ENCODE results near the gene CTDSPL.

Gene CTDSPL

GRCh38 chr3:37896827-37897226 lies 35.1 kb downstream of the CTDSPL start:
- DNase-seq, result no peak

DNA sequence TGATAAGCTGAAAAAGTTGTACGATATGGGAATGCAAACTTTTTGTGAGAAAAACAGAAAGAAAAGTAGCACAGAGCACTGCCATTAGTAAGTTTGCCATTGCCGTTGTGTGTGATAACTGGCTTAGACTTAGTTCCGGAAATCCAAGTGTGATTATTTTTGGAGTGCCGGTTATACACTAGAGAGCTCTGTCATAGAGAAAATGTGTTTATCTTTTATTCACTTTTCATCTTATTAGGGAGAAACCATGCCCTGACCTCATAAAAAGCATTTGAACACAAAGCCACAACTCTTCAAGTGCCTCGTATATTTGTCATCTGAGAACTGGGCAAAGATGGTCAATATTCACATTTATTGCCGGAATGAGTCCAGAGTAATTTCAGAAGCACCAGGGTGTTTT lies 36.1 kb downstream of the CTDSPL start:
- no peak for DNase-seq

GRCh38 chr3:37898424-37898823 lies 36.7 kb downstream of the CTDSPL start:
- no peak for DNase-seq

- DNase-seq, result no peak
These were observed 37.5 kb downstream of the CTDSPL start for GRCh38 chr3:37899101-37899707.

DNA sequence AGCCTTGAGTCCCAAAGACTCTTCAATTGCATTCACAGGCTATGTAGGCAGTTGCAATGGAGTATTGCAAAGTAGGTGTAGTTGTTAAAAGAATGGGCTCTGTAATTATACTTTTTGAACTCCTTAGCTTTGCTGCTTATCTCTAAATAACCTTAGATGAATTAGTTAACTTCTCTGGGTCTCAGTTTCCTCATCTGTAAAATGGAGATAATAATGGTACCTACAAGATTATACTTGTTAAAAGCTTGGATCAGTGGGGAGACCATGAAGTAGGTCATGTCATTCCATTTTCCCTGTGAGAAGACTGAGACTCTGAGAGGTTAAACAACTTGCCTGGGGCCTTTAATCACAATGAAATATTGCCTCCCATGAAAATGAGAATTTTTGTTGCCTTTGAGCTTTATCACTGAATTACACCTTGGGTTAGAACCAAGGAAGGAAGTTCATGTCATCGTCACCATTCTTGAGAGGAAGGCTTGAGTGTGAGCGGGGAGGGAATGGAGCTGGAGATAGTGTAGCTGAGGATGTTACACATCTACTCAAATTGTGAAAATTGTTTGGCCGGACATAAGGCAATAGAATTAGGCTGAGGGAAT lies 38.1 kb downstream of the CTDSPL start:
- no peak for DNase-seq

- no peak for DNase-seq
These were observed 40.0 kb downstream of the CTDSPL start for GRCh38 chr3:37901721-37902120.

GRCh38 chr3:37902674-37903073 lies 41.0 kb downstream of the CTDSPL start:
- no peak for DNase-seq

GRCh38 chr3:37903320-37903719 lies 41.6 kb downstream of the CTDSPL start:
- no peak for DNase-seq

DNA sequence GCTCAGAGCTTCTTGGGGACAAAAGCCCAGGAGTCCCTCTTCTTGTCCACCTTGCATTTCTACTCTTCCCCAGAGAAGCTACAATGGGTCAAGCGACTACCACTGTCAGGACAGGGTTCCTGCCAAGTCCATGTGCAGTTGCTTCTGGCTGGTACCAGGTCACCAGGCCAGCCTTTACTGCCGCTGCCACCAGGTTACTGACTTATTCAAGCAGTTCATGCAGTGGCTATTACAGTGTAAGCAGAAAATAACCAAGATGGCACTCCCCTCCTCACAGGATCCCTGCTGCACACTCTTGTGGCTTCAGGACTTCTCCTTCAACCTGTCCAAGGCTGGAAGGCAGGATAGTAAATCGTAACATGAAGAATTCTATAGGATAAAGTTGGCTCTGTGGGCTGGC lies 42.1 kb downstream of the CTDSPL start:
- DNase-seq, result no peak

DNA sequence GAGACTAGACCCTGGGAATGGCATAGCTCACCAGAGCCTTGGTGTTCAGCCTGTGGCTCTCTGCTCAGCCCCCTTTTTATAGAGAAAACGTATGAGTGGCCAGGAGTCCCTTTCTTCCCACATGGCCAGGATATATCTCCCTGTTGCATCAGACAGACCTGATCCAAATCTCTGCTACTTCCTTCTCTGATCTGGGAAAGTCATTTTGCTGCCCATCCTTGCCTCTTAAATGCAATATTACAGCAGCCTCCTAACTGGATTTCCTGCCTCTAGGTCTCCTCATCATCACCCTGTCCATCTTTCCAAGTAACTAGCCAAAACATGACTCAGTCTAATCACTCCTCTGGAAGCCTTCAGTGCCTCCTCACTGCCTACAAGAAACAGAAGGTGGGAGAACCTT lies 42.9 kb downstream of the CTDSPL start:
- DNase-seq, result no peak

DNA sequence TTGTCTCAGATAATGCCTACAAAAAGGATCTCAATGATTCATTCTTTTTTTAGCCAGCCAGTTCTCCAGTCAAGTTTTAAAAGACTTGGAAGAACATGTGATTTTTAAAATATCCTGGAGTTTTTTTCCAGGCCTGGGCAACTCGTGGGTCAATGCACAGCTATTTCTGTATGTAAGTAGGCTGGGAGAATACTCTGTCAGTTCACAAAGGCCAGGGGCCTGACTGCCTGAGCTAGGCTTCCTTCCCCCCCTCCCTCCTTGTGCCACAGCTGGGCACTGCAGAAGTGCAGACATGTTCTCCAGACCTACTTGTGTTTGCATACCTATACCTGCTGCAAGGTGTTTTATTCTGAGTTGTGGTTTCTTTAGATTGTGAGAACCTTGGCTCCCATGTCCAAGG lies 43.7 kb downstream of the CTDSPL start:
- DNase-seq, result no peak

DNA sequence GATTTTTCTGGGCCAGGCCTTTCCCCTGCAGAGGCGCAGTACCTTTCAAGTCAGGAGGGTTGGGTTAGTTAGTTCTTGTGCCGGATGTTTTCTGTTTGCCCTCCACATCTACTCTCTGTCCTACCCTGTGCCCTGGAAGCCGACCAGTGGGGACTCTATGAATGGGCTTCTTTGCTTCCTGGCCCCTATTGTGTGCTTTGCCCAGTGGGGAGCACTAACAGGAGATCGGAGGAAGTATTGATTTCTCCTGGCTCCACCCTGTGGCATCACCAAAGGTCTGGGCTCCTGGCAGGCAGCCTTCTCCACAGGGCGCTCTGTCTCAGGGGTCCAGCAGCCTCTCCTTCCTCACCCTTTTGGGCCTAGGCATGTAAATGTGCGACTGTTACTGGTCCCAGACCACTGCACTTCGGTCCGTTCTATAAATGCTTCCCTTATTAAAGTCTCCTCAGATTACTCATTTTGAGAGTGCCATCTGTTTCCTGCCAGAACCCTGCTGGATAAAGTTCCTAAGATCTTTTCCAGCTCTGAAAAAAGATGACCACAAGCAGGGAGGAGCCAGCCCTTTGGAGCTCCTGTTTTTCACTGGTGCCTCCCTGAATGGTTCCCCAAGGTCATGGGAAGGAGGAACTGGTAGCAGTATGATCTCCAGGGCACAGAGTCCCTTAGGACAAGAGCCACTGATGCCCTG lies 44.5 kb downstream of the CTDSPL start:
- DNase-seq, result no peak

DNA sequence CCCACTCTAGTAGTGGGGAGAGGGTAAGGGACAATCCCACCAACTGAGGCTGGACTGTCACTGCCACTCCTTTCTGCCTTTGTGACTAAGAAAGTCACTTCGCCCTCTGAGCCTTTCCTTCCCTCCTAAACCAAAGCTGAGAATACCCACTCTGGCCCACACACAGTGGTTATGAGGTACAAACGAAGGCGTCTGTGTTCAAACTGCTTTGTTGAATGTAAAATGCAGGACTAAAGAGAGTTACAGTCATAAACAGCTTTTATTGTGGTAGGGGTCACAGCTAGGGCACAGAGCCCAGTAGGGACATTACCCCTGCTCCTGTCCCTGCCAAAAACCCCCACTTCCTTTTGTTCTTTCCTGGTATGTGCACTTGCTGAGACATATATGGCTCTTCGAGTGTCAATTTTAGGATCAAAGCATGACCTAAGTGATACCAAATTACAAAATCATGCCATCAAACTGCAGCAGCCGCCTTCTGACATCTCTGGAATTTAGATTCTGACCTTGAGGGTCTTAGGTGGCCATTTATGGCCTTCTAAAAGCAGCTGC lies 45.1 kb downstream of the CTDSPL start:
- DNase-seq, result no peak

DNA sequence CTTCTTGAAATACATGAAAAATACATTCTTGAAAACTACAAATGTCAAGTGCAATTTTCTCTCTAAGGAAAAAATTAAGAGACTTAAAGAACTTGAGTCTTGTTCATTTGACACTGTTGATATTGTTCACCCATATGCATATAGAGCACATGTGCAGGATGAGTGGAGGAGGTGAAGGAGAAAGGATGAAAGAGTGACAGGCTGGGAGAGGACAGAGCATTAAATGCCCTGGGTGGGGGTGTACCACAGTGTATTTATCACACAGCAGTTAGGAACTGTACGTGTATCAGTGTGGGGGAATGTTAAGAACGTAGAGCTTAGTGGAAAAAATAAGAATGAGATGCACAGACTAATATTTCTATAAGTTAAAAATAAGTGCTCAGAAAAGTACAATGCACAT lies 45.7 kb downstream of the CTDSPL start:
- DNase-seq, result no peak

DNA sequence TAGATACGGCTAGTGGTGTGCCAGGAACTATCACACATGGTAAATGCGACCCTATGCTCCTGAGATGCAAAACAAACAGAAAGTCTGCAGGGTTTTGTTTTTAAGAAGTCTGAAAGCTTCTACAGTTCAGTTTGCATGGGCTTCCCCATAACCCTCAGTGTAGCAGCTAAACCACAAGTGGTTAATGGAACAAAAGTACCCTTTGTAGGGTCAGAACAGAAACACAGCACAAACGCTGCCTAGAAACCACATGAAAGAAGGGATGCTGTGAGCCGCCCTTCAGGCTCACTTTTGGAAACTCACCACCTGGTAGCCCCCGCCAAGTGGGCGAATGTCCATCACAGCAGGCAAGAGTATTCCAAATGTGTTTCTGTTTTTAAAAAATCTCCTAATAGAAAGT lies 46.2 kb downstream of the CTDSPL start:
- no peak for DNase-seq

DNA sequence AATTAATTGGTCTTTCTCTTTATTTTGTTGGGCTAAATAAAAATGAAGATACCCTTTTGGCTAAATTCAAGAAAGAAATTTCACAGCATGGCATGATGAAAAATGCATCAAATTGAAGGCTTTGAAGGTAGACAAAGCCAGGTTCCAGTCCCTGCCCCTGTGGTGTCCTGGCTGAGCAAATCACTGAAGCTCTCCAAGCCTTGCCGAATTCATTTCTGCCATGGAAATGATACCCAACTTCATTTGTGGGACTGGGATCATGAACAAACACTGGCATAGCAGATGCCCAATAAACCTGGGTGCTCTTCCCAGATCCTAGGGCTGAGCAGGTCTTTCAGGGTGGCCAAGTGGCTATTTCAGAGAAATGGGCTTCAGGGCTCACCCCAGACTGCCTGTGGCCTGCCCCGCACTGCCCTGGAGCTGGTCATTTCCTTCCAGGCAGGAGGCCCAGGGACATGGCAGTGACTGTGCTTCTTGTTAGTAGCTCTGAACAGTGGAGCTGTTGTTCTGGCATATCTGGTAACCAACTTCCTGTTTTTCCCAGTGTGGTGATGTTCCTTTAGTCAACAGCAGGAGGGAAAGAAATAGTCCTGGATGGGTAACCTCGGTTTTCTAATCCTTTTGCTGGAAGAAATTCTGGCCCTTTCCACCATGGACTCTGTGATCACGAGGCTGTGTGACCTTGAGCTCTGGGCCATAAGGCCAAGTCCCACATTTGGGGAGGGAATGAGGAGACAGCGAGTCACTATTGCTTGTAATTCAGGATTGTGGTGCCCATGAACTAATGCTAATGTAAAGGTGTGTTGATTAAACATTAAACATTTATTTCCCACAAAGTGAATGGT lies 47.6 kb downstream of the CTDSPL start:
- DNase-seq, result no peak

DNA sequence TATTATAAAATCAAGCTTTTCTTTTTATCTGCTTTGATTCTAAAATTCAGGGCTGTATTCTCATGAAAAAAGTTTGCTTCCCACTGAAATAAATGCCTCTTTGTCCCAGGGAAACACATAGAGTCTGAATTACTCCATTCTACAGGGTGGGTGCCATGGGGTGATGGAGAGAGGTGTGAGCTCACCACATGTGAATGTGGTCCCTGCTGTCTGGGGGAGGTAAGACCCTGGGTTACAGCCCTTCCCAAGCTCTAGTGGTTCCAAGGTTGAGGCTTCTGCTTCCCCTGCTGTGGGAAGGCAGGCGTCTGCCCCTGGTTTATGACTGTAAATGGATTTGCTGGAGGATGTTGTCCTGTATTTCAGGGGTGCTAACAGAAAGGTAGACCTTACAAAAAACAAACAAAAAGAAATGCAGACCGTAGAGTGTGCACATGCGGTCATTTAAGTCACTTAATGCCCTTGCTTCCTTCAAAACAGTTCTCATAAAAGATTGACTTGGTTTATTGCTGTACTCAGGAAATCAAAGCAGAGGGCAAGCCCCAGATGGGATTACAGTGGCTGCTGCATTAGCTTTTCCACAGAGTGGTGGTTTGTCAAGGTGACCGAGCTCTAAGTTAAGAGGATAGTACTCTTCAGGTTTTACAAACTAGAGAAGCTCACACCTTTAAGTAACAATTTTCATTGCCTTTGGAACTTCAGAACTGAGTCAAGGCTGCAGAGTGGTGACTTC lies 49.2 kb downstream of the CTDSPL start:
- no peak for DNase-seq

DNA sequence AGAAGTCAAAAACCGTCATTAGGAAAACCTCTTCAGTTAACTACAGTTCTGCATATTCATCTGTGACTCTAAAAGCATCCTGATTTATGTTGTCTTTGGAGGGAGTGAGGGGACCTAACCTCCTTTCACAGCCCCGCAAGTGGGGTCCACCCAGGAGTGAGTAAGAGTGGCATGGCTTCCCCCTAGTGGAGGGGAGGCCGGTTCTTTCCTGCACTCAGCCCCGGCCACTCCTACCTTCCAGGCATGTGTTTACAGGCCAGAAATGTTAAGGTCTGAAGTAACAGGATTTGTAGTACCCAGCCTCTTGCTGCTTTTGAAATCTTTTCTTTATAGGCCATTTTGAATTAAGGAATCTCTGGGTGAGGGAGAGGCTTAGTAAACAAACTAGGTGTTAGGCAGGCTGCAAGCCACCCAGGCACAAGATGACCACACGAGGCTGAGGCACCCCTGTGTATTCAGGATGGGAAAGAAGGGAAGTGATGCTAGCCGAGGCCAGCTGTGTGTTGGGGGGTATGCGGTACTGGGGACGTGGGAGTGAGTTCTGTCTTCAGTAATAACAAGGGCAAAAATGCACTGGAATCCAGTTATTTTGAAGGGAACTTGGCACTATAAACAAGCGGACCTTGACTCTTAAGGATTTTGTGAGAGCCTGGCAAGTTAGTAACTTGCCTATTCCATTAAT lies 50.5 kb downstream of the CTDSPL start:
- no peak for DNase-seq

- DNase-seq, result no peak
These were observed 51.8 kb downstream of the CTDSPL start for GRCh38 chr3:37913522-37913921.

DNA sequence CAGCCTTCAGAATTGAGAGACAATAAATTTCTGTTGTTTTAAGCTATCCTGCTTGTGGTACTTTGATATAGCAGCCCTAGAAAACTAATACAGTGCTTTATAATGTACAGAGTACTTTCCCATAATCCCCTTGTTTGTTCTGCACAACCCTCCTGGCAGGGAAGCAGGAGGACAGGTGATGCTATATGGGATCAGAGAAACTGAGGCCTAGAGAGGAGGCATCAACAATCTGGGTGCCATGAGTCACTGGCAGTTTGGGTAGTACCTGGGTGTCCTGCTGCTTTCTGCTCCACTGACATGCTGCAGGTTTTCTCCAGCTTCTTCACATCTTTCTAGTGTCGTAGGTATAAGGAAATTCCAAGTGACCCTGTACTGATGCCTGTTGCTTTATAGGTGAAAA lies 55.0 kb downstream of the CTDSPL start:
- no peak for DNase-seq

GRCh38 chr3:37918627-37919026 lies 56.9 kb downstream of the CTDSPL start:
- DNase-seq, result no peak

GRCh38 chr3:37920156-37920699 lies 58.5 kb downstream of the CTDSPL start:
- DNase-seq, result no peak
